M059J (cell line): ENCODE results near the gene CMTM8. TPM values are rescaled to one million over a fixed set of nuclear protein-coding genes. Genes with fewer than 3 reads are reported as not detected.
"Not testable (repeated sequence)": the region's sequence is repeated elsewhere in the genome, so short reads cannot be mapped to it uniquely, and the experiment has no call there.

Experiments used
- DNase-seq: peaks from one replicate; pipeline ENCODE4 v3.0.0-alpha.2; 2012; ENCODE audit warnings: low read depth
- total RNA-seq: library from RNA; depleted of rRNA; stranded (reverse); fragments of >200 nt; shearing (Covaris generic); gene quantifications from 2 replicates; pipeline ENCODE4 v1.2.3, GENCODE V29; 2014; rRNA removed

Gene CMTM8
- 3.7 and 4.6 TPM in 2 replicates for total RNA-seq

- DNase-seq = peak; percentile 44
Observed at GRCh38 chr3:32238453-32239306, at the start of gene CMTM8. TSS of gene CMTM8 (plus strand) at chr3:32238680. CDS start at chr3:32238973, 293 bp downstream.

- no peak for DNase-seq
Observed at GRCh38 chr3:32189693-32190092, 48.8 kb upstream of the CMTM8 start.

GRCh38 chr3:32190556-32190955, 47.9 kb upstream of the CMTM8 start:
- not testable (repeated sequence) for DNase-seq

GRCh38 chr3:32193101-32193500, 45.4 kb upstream of the CMTM8 start:
- DNase-seq = no peak

GRCh38 chr3:32194653-32195052, 43.8 kb upstream of the CMTM8 start:
- DNase-seq = peak; percentile 45

- no peak for DNase-seq
Observed at GRCh38 chr3:32195995-32196540, 42.4 kb upstream of the CMTM8 start.

GRCh38 chr3:32197991-32198390, 40.5 kb upstream of the CMTM8 start:
- no peak for DNase-seq

- DNase-seq = no peak
Observed at GRCh38 chr3:32198714-32199113, 39.8 kb upstream of the CMTM8 start.

GRCh38 chr3:32200490-32200889, 38.0 kb upstream of the CMTM8 start:
- DNase-seq = no peak

- no peak for DNase-seq
Observed at GRCh38 chr3:32200992-32201758, 37.3 kb upstream of the CMTM8 start.

- DNase-seq = no peak
Observed at GRCh38 chr3:32202496-32202895, 36.0 kb upstream of the CMTM8 start.

- peak; percentile 51 for DNase-seq
Observed at GRCh38 chr3:32203854-32204253, 34.6 kb upstream of the CMTM8 start.

GRCh38 chr3:32208447-32208846, 30.0 kb upstream of the CMTM8 start:
- DNase-seq = no peak

GRCh38 chr3:32215185-32215584, 23.3 kb upstream of the CMTM8 start:
- no peak for DNase-seq

- no peak for DNase-seq
Observed at GRCh38 chr3:32216172-32216783, 22.2 kb upstream of the CMTM8 start.

GRCh38 chr3:32217339-32217738, 21.1 kb upstream of the CMTM8 start:
- DNase-seq = no peak

GRCh38 chr3:32219537-32219936, 18.9 kb upstream of the CMTM8 start:
- DNase-seq = no peak

GRCh38 chr3:32220006-32220405, 18.5 kb upstream of the CMTM8 start:
- DNase-seq = peak; percentile 85

GRCh38 chr3:32222950-32223349, 15.5 kb upstream of the CMTM8 start:
- no peak for DNase-seq

GRCh38 chr3:32224016-32224516, 14.4 kb upstream of the CMTM8 start:
- no peak for DNase-seq

GRCh38 chr3:32226875-32227500, 11.5 kb upstream of the CMTM8 start:
- peak; percentile 62 for DNase-seq
